SH-SY5Y (cell line): ENCODE data around the gene ZBTB46.

ENCODE experiments used
- GATA2 ChIP-seq: IDR thresholded peaks from 2 replicates; pipeline ENCODE4 v1.6.1; 2011; ENCODE audit warnings: mild to moderate bottlenecking, low read depth, low read length
- GATA3 ChIP-seq: IDR thresholded peaks from 2 replicates; pipeline ENCODE4 v1.6.1; 2011; ENCODE audit warnings: low read depth, mild to moderate bottlenecking, low read length, moderate library complexity

DNA sequence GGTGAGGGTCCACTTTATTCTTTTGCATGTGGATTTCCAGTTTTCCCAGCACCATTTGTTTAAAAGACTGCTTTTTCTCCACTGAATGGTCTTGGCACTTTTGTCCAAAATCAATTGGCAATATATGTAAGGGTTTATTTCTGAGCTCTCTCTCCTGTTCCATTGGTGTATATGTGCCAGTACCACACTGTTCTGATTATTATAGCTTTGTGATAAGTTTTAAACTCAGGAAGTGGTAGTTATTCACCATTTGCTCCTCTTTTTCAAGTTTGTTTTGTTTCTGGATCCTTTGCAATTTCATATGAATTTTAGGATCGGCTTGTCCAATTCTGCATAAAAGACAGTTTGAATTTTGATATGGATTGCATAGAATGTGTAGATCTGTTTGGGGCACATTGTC, 118.9 kb downstream of the ZBTB46 start:
- no peak for TF ChIP-seq GATA2
- no peak for TF ChIP-seq GATA3
